Ishikawa (cell line): ENCODE measurements around the gene S1PR2.

Experiments
- CEBPB ChIP-seq: IDR thresholded peaks from 2 replicates; pipeline ENCODE4 v1.6.1; 2012
- CREB1 ChIP-seq: IDR thresholded peaks from 2 replicates; pipeline ENCODE4 v1.6.1; 2012; ENCODE audit warnings: low read depth
- EGR1 ChIP-seq: IDR thresholded peaks from 2 replicates; pipeline ENCODE4 v1.6.1; 2012
- EP300 ChIP-seq: IDR thresholded peaks from 2 replicates; pipeline ENCODE4 v1.6.1; 2012; ENCODE audit warnings: borderline replicate concordance
- FOXM1 ChIP-seq: IDR thresholded peaks from 2 replicates; pipeline ENCODE4 v1.6.1; 2012; ENCODE audit warnings: low read depth, borderline replicate concordance
- MAX ChIP-seq: IDR thresholded peaks from 2 replicates; pipeline ENCODE4 v1.6.1; 2012
- NFIC ChIP-seq: IDR thresholded peaks from 2 replicates; pipeline ENCODE4 v1.6.1; 2012
- RAD21 ChIP-seq: IDR thresholded peaks from 2 replicates; pipeline ENCODE4 v1.6.1; 2012; ENCODE audit warnings: low read depth
- REST ChIP-seq: IDR thresholded peaks from 2 replicates; pipeline ENCODE4 v1.6.1; 2012; ENCODE audit warnings: low read depth, mild to moderate bottlenecking
- TAF1 ChIP-seq: IDR thresholded peaks from 2 replicates; pipeline ENCODE4 v1.6.1; 2012; ENCODE audit warnings: low read depth, mild to moderate bottlenecking
- TCF12 ChIP-seq: IDR thresholded peaks from 2 replicates; pipeline ENCODE4 v1.6.1; 2012; ENCODE audit warnings: low read depth
- TEAD4 ChIP-seq: IDR thresholded peaks from 2 replicates; pipeline ENCODE4 v1.6.1; 2012
- YY1 ChIP-seq: IDR thresholded peaks from 2 replicates; pipeline ENCODE4 v1.6.1; 2012; ENCODE audit warnings: low read depth
- ZBTB7A ChIP-seq: IDR thresholded peaks from 2 replicates; pipeline ENCODE4 v1.6.1; 2012; ENCODE audit warnings: low read depth
- TF ChIP-seq, protein P1 (sequence below): IDR thresholded peaks from 2 replicates; pipeline ENCODE4 v1.6.1; 2012

Gene S1PR2

GRCh38 chr19:10246511-10246910, 15.4 kb upstream of the S1PR2 start:
- TF ChIP-seq MAX (no peak), TAF1 (no peak)

DNA sequence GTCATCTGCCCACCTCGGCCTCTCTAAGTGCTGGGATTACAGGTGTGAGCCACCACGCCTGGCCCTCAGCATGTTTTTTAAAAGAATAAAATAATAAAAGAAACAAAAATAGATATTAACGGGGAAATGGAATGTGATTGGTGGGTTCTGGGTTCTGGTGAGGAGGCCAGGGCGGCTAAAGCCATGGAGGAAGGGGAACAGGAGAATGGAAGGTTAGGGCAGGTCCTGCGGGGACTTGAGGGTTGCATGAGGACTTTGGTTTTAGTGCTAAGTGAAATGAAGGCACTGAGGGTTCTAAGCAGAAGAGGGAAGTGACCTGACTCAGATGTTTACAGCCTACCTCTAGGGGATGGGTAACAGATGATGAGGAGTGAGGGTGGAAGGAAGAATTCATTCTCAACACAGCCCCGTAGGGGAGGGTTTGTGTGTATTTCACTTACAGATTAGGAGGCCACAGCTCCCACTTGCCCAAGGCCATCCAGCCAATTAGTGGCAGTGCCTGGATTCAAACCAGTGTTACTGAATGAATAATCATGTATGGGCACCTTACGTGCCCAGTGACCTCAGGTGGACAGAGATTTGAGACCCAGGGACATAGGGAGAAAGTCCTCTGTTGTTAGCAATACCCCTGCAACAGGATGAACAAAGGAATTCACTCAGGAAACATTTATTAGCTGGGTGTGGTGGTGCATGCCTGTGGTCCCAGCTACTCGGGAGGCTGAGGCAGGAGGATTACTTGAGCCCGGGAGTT, 14.2 kb upstream of the S1PR2 start:
- TF ChIP-seq CREB1 (no peak), YY1 (no peak), EGR1 (no peak), CEBPB (no peak), TCF12 (no peak), FOXM1 (no peak), REST (no peak), TAF1 (no peak), ZBTB7A (no peak), EP300 (no peak), TEAD4 (no peak), NFIC (no peak), MAX (no peak), RAD21 (no peak)
- TF ChIP-seq, protein P1, sequence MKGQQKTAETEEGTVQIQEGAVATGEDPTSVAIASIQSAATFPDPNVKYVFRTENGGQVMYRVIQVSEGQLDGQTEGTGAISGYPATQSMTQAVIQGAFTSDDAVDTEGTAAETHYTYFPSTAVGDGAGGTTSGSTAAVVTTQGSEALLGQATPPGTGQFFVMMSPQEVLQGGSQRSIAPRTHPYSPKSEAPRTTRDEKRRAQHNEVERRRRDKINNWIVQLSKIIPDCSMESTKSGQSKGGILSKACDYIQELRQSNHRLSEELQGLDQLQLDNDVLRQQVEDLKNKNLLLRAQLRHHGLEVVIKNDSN = no peak

DNA sequence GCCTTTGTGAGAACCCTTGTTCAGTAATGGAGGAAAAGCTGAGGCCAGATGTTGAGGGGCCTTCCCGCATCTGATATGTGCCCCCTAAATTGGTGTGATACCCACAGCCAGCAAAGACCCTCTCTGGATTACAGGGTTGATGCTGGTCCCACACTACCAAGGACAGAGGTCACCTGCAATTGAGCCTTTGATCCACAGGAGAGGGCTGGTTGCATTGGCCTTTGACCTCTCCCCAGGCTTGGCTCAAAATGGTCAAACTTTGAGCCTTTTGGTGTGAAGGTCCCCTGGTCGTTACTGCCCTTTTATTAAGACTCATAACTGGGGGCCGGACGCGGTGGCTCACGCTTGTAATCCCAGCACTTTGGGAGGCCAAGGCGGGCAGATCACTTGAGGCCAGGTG, 12.5 kb upstream of the S1PR2 start:
- TF ChIP-seq TCF12 (no peak), TAF1 (no peak), RAD21 (no peak), YY1 (no peak), NFIC (no peak), EGR1 (no peak), ZBTB7A (no peak), REST (no peak), CEBPB (no peak), MAX (no peak), FOXM1 (no peak), EP300 (no peak), TEAD4 (no peak), CREB1 (no peak)
- TF ChIP-seq, protein P1 = no peak

- TF ChIP-seq REST (no peak), TCF12 (no peak), YY1 (no peak), CEBPB (no peak), FOXM1 (no peak), EP300 (no peak), NFIC (no peak)
- TF ChIP-seq, protein P1 = no peak
Measured at GRCh38 chr19:10238172-10238783, 7.1 kb upstream of the S1PR2 start.
